Activated naive CD4-positive, alpha-beta T cell treated with anti-CD3 and anti-CD28 coated beads, Interleukin-2, amount 50 U/mL, for 24 hours (primary cell): Measurements from ENCODE around the gene PIP5K1C.
A peak's percentile ranks its signal among the peaks of the same experiment; 100 is the strongest.

ENCODE experiments used
- H3K27ac Mint-ChIP-seq: one replicate; pipeline ENCODE4 v1.8.0; 2021; ENCODE audit warnings: mild to moderate bottlenecking, mixed read lengths
- H3K27me3 Mint-ChIP-seq: one replicate; pipeline ENCODE4 v1.8.0; 2021; ENCODE audit warnings: mixed read lengths
- H3K36me3 Mint-ChIP-seq: one replicate; pipeline ENCODE4 v1.8.0; 2021; ENCODE audit warnings: mixed read lengths
- H3K4me1 Mint-ChIP-seq: one replicate; pipeline ENCODE4 v1.8.0; 2021; ENCODE audit warnings: mixed read lengths
- H3K4me3 Mint-ChIP-seq: one replicate; pipeline ENCODE4 v1.8.0; 2021; ENCODE audit warnings: mild to moderate bottlenecking, mixed read lengths
- H3K9me3 Mint-ChIP-seq: one replicate; pipeline ENCODE4 v1.8.0; 2021; ENCODE audit warnings: mixed read lengths

Gene PIP5K1C

GRCh38 chr19:3701200-3701599 is 932 bp upstream of the PIP5K1C start:
- Mint-ChIP-seq H3K9me3 (no peaks in the 10 kb centered on the region), H3K4me1 (peaks cover 20% of the 10 kb centered on the region), H3K27me3 (no peaks in the 10 kb centered on the region), H3K4me3 (no peak overlapping the region), H3K36me3 (no peaks in the 10 kb centered on the region), H3K27ac (no peak overlapping the region)

- Mint-ChIP-seq H3K36me3 (no peaks in the 10 kb centered on the region), H3K4me3 (peak overlapping the region; percentile 89), H3K27ac (peak overlapping the region; percentile 62), H3K27me3 (no peaks in the 10 kb centered on the region), H3K9me3 (no peaks in the 10 kb centered on the region), H3K4me1 (peaks cover 22% of the 10 kb centered on the region)
These were observed 477 bp downstream of the PIP5K1C start for GRCh38 chr19:3699741-3700241.

DNA sequence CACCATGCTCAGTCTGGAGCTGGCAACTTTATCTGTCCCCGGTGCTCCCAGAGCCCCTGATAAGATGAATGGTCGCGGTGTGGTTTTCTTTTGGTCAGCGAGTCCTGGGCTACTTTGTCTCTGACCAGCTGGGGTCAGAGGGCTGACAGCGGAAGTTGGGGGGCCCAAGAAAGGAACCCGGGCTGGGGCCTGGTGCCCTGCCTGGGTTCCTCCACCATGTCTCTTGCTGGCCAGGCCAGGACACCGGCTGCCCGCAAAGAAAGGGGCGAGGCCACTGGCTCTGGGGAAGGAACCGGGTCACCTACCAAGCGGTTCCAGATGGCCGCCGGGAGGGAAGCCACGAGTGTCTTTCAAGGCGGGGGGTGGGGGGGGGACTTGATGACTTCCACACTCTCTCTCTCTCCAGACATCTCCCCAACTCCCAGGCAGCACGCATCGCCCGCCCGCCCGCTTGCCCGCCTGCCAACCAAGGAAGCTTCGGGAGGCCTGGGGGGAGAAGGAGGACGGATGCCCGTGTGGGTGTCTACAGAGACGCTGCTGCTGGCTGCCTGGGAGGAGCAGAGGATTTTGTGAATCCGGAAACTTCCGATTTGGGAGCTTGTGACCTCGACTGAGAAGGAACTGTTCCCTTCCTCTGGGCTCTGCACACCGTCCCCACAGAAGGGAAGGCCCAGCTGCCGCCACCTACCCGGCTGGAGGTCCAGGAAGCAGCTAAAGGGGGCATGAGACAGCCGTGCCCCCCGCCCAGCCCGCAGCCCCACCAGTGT is 1.1 kb downstream of the PIP5K1C start:
- no peaks in the 10 kb centered on the region for H3K27me3 Mint-ChIP-seq
- H3K36me3 Mint-ChIP-seq: no peaks in the 10 kb centered on the region
- H3K9me3 Mint-ChIP-seq: no peaks in the 10 kb centered on the region
- H3K4me1 Mint-ChIP-seq: peaks cover 25% of the 10 kb centered on the region
- peak overlapping the region; percentile 62 for H3K27ac Mint-ChIP-seq
- H3K4me3 Mint-ChIP-seq: peak overlapping the region; percentile 89

- Mint-ChIP-seq H3K4me1 (peaks cover 25% of the 10 kb centered on the region), H3K27ac (peak overlapping the region; percentile 46), H3K36me3 (no peaks in the 10 kb centered on the region)
These were observed 1.8 kb downstream of the PIP5K1C start for GRCh38 chr19:3698386-3698950.

DNA sequence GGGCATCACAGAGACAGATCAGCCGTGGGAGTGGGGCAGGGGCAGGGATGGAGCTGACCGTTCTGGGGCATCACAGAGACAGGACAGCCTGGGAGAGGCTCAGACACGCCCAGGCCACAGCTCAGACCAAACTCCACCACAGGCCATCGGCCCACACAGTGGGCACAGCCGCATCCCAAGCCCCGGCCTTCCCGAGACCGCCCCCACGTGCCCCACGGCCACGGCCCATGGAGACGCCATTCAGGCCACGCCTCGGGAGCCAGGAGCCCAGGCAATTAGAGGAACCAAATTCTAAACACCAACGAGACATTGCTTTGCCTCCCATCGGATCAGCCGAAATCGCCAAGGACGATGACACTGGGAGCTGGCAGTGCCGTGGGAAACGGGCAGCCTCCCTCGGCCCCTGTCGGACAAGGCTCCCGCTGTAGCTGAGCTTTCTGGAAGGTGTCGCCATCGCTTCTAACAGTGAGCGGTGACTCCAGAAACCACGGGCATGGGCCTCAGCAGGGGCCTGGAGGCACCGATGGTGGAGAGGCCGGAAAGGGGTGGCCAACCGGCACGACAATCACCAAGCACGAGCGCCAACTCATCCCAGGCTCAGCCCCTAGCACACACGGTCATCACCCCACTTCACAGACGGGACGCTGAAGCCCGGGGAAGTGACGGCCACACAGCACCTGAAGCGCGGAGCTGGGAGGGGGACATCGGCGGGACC is 2.4 kb downstream of the PIP5K1C start:
- Mint-ChIP-seq H3K36me3 (no peaks in the 10 kb centered on the region), H3K27ac (peak overlapping the region; percentile 46), H3K4me3 (peak overlapping the region; percentile 69), H3K27me3 (no peaks in the 10 kb centered on the region), H3K4me1 (peaks cover 27% of the 10 kb centered on the region), H3K9me3 (no peaks in the 10 kb centered on the region)

More at GRCh38 chr19:3698386-3698950, 1.8 kb downstream of the PIP5K1C start:
- no peaks in the 10 kb centered on the region for H3K27me3 Mint-ChIP-seq
- H3K4me3 Mint-ChIP-seq: peak overlapping the region; percentile 69
- H3K9me3 Mint-ChIP-seq: no peaks in the 10 kb centered on the region

- no peaks in the 10 kb centered on the region for H3K27me3 Mint-ChIP-seq
- H3K4me1 Mint-ChIP-seq: peaks cover 29% of the 10 kb centered on the region
- no peaks in the 10 kb centered on the region for H3K36me3 Mint-ChIP-seq
- no peak overlapping the region for H3K4me3 Mint-ChIP-seq
- H3K9me3 Mint-ChIP-seq: no peaks in the 10 kb centered on the region
- no peak overlapping the region for H3K27ac Mint-ChIP-seq
These were observed 3.2 kb downstream of the PIP5K1C start for GRCh38 chr19:3697094-3697493.

DNA sequence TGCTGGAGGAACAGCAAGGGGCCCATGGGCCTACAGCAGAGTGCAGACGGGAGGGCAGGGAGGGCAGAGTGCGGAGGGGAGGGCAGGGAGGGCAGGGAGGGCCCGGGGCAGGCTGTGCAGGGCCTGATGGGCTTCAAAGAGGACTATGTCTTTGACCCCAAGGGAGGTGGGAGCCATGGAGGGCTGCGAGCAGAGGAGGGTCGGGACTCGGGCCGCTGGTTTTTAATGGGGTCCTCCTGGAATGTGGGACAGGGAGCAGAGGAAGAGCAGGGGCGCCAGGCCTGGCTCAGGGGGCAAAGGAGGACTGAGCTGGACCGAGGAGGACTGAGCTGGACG is 3.6 kb downstream of the PIP5K1C start:
- no peaks in the 10 kb centered on the region for H3K27me3 Mint-ChIP-seq
- H3K4me3 Mint-ChIP-seq: no peak overlapping the region
- H3K36me3 Mint-ChIP-seq: peaks cover under 1% of the 10 kb centered on the region
- no peak overlapping the region for H3K27ac Mint-ChIP-seq
- H3K4me1 Mint-ChIP-seq: peaks cover 29% of the 10 kb centered on the region
- no peaks in the 10 kb centered on the region for H3K9me3 Mint-ChIP-seq

DNA sequence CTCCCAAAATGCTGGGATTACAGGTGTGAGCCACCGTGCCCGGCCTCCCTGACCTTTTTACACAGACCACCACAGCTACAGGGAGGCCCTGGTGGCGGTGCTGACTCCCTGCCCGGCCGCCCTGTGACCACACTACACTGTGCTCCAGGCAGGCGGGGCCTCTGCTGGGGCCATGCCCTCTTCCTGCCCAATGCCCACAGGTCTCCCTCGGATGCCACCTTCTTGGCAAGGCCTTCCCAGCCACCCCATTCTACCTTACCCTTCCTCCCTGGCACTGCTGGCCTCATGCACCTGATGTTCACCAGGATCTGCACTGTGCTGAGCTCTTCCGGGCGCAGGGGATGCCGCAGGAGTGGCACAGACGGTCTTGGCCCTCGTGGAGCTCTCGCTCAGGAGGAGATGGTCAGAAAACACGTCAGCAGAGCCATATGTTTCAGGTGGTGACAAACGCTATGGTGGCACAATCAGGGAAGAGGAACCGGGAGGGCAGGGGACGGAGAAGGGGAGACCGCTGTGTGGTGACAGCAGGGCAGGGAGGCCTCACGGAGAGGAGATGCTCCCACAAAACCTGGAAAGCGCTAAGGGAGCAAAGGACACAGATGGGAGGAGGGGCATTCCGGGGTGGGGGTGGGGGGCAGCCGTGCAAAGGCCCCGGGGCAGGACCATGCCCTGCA is 4.1 kb downstream of the PIP5K1C start:
- Mint-ChIP-seq H3K27me3 (no peaks in the 10 kb centered on the region), H3K4me3 (no peak overlapping the region), H3K9me3 (no peaks in the 10 kb centered on the region), H3K27ac (no peak overlapping the region), H3K36me3 (peaks cover 2% of the 10 kb centered on the region), H3K4me1 (peaks cover 34% of the 10 kb centered on the region)

DNA sequence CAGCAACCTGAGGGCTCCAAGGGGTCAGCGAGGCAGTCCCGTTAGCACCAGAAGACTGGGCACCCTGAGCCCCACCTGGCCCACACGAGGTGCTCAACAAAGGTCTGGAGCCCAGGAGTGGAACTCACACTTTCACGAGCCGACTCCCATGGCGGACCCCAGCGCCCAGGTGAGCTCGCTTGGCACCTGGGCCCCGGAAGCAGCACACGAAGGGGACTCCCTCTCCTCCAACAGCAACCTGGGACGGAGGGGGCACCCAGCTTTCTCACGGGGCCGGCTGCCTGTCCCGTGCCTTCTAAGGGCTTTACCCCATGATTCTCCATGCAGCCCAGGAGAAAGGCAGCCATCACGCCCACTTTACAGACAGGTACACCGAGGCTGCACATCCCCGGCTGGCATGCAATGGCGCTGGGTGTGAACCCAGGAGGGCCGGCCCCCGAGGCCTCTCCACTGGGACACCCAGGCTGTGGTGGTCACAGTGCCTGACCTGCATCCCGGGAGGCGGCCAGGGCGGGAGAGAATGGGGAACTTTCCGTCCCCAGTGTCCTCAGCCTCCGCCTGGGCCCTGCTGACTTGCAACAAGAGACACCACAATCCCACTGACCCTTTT is 5.0 kb downstream of the PIP5K1C start:
- no peak overlapping the region for H3K4me3 Mint-ChIP-seq

DNA sequence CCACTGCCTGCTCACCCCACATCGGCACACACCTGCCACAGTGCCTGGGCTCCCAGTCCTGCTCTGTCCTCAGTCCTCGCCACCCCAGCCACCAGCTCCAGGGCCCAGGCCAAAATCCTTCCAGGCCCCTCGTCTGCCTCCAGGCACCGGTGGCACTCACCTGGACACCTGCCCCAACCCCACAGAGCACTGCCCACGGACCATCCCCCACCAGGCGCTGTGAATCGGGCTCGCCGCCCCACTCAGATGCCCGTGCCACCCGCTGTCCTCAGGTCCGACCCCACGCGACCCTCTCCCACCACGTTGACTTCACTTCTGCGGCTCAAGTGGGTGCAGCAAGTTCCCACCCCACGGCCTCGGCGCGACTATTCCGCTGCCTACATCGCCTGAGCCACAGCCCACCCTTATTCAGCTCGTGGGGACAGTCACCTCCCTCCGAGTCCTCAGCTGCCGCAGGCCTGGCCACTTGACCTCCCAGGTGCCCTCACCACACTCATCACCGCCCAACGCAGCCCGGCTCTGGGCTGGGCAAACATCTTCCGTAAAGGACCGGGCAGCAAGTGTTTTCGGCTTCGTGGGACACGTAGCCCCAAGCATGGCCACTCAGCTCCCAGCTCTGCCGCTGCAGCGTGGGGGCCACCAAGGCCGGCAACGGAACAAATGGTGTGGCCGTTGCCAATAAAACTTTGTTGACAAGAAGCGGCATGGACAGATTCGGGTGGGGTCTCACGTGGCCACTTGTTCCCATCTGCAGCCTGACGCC is 5.7 kb downstream of the PIP5K1C start:
- Mint-ChIP-seq H3K36me3 (peaks cover 2% of the 10 kb centered on the region), H3K4me1 (peaks cover 45% of the 10 kb centered on the region), H3K9me3 (no peaks in the 10 kb centered on the region), H3K27me3 (no peaks in the 10 kb centered on the region), H3K27ac (no peak overlapping the region), H3K4me3 (no peak overlapping the region)

More for the DNA sequence above, 5.0 kb downstream of the PIP5K1C start:
- Mint-ChIP-seq H3K27ac (no peak overlapping the region), H3K4me1 (peaks cover 38% of the 10 kb centered on the region), H3K36me3 (peaks cover 2% of the 10 kb centered on the region), H3K27me3 (no peaks in the 10 kb centered on the region), H3K9me3 (no peaks in the 10 kb centered on the region)

- no peaks in the 10 kb centered on the region for H3K9me3 Mint-ChIP-seq
- H3K27ac Mint-ChIP-seq: peak overlapping the region; percentile 32
- H3K4me3 Mint-ChIP-seq: no peak overlapping the region
- peaks cover 39% of the 10 kb centered on the region for H3K4me1 Mint-ChIP-seq
- peaks cover 2% of the 10 kb centered on the region for H3K36me3 Mint-ChIP-seq
- H3K27me3 Mint-ChIP-seq: no peaks in the 10 kb centered on the region
These were observed 7.0 kb downstream of the PIP5K1C start for GRCh38 chr19:3693025-3693925.

- no peaks in the 10 kb centered on the region for H3K9me3 Mint-ChIP-seq
- peaks cover 37% of the 10 kb centered on the region for H3K4me1 Mint-ChIP-seq
- no peak overlapping the region for H3K4me3 Mint-ChIP-seq
- H3K27me3 Mint-ChIP-seq: no peaks in the 10 kb centered on the region
- peaks cover 2% of the 10 kb centered on the region for H3K36me3 Mint-ChIP-seq
- H3K27ac Mint-ChIP-seq: peak overlapping the region; percentile 32
These were observed 7.9 kb downstream of the PIP5K1C start for GRCh38 chr19:3692141-3693024.

GRCh38 chr19:3691726-3692125 is 8.5 kb downstream of the PIP5K1C start:
- H3K27me3 Mint-ChIP-seq: no peaks in the 10 kb centered on the region
- H3K36me3 Mint-ChIP-seq: peaks cover 2% of the 10 kb centered on the region
- no peak overlapping the region for H3K27ac Mint-ChIP-seq
- peaks cover 44% of the 10 kb centered on the region for H3K4me1 Mint-ChIP-seq
- no peaks in the 10 kb centered on the region for H3K9me3 Mint-ChIP-seq
- H3K4me3 Mint-ChIP-seq: no peak overlapping the region
